ENCODE measurements around the gene CLCC1.

CLCC1 gene

DNA sequence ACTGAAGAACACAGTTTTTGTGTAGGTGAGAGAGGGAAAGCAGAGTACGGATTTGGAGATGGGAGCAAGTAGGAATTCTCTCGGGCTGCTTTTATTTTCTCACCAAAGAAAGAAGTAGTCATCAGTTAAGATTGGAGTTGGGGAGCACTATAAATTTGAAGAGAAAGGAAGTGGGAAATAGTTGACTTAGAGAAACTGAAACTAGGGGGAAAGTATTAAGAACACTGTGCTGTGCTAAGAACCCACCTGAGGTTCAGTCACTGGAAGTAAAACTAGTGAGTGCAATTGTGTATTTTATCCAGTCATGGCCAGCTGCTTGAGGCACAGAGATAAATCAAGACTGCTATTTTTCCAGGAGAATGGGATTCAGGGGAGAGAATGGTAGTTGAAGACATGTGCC, 37.4 kb downstream of the CLCC1 start:
- no peak overlapping the region for H3K4me3 ChIP-seq (ENCODE audit: low read length)
- TF ChIP-seq, protein P1, sequence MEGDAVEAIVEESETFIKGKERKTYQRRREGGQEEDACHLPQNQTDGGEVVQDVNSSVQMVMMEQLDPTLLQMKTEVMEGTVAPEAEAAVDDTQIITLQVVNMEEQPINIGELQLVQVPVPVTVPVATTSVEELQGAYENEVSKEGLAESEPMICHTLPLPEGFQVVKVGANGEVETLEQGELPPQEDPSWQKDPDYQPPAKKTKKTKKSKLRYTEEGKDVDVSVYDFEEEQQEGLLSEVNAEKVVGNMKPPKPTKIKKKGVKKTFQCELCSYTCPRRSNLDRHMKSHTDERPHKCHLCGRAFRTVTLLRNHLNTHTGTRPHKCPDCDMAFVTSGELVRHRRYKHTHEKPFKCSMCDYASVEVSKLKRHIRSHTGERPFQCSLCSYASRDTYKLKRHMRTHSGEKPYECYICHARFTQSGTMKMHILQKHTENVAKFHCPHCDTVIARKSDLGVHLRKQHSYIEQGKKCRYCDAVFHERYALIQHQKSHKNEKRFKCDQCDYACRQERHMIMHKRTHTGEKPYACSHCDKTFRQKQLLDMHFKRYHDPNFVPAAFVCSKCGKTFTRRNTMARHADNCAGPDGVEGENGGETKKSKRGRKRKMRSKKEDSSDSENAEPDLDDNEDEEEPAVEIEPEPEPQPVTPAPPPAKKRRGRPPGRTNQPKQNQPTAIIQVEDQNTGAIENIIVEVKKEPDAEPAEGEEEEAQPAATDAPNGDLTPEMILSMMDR (IDR thresholded peaks at IDR 0.05; ENCODE audit: insufficient read depth, low read depth, low read length, missing control alignments), result no peak
- no peak for DNase-seq (ENCODE audit: low read depth)

DNA sequence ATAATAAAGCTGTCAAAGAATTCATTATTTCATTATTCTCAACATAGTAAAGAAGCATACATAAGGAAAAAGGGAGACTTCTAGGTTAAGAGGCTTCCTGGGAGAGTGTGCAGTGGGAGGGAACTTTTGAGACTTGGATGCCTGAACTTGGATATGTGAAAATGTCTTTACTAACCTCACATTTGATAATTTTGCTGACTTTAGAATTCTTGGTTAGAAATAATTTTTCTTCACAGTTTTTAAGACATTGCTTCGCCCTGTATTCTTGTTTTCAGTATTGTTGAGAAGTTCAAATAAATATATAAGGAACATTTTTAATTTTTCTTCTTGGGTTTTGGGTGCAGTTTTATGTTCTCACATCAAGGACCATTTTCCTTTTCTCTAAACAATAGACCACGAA, 46.5 kb downstream of the CLCC1 start:
- no peak for DNase-seq (ENCODE audit: low read depth)
- H3K4me3 ChIP-seq (ENCODE audit: low read length), result no peak overlapping the region
- TF ChIP-seq, protein P1 (IDR thresholded peaks at IDR 0.05; ENCODE audit: insufficient read depth, low read depth, low read length, missing control alignments), result no peak

Data from epithelial cell of esophagus (primary cell).